Sigmoid colon (tissue), 4 donors: ENCODE data around the gene RFXAP.

Experiments used
- EP300 ChIP-seq, 4 donors: sonication (generic); formaldehyde crosslinking; IDR thresholded peaks; one replicate each; pipeline ENCODE4 v1.6.1; 2017; ENCODE audit warnings: antibody characterized with exemption in 4 of 4
- POLR2A ChIP-seq, 2 donors: fragments of 450-650 bp; IDR thresholded peaks; one replicate each; pipeline ENCODE4 v1.6.1; 2016; ENCODE audit warnings: antibody characterized with exemption in 2 of 2, mild to moderate bottlenecking in 2 of 2, moderate library complexity in 2 of 2
- POLR2AphosphoS5 ChIP-seq, 4 donors: sonication (generic); formaldehyde crosslinking; IDR thresholded peaks; one replicate each; pipeline ENCODE4 v1.6.1; 2017; ENCODE audit warnings: antibody characterized with exemption in 4 of 4
- TF ChIP-seq, protein P1 (sequence below), 4 experiments: fragments of 450-650 bp in 3 of 4; fragments of 200-600 bp in 1 of 4; IDR thresholded peaks; one replicate each; pipeline ENCODE4 v1.5.1; 2016 to 2019; ENCODE audit warnings: antibody characterized with exemption in 4 of 4, mild to moderate bottlenecking in 3 of 4, moderate library complexity in 2 of 4

DNA sequence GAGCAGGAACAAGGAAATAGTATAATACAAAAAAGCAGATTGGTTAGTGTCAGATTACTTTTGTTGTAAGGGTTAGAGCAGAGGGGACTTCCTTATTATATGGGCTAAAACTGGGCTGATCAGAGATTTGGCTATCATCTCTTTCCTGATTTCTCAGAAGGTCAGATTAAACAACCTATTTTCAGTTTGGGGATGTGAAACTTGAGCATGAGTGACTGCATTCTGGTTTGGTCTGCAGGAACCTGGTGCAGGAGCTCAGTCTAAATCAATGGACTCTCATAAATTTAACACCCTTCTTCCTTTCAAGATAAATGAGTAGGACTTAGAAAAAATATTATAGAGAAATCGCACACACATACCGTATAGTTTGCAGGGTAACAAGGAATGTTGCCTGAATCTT lies 12.9 kb upstream of the RFXAP start:
- TF ChIP-seq POLR2AphosphoS5 (IDR thresholded peaks at IDR 0.05) (no peak), POLR2A (IDR thresholded peaks at IDR 0.05) (no peak), EP300 (IDR thresholded peaks at IDR 0.05) (no peak)
- TF ChIP-seq, protein P1, sequence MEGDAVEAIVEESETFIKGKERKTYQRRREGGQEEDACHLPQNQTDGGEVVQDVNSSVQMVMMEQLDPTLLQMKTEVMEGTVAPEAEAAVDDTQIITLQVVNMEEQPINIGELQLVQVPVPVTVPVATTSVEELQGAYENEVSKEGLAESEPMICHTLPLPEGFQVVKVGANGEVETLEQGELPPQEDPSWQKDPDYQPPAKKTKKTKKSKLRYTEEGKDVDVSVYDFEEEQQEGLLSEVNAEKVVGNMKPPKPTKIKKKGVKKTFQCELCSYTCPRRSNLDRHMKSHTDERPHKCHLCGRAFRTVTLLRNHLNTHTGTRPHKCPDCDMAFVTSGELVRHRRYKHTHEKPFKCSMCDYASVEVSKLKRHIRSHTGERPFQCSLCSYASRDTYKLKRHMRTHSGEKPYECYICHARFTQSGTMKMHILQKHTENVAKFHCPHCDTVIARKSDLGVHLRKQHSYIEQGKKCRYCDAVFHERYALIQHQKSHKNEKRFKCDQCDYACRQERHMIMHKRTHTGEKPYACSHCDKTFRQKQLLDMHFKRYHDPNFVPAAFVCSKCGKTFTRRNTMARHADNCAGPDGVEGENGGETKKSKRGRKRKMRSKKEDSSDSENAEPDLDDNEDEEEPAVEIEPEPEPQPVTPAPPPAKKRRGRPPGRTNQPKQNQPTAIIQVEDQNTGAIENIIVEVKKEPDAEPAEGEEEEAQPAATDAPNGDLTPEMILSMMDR (IDR thresholded peaks at IDR 0.05): no peak
